ENCODE measurements around the gene BCL11B.

BCL11B gene

DNA sequence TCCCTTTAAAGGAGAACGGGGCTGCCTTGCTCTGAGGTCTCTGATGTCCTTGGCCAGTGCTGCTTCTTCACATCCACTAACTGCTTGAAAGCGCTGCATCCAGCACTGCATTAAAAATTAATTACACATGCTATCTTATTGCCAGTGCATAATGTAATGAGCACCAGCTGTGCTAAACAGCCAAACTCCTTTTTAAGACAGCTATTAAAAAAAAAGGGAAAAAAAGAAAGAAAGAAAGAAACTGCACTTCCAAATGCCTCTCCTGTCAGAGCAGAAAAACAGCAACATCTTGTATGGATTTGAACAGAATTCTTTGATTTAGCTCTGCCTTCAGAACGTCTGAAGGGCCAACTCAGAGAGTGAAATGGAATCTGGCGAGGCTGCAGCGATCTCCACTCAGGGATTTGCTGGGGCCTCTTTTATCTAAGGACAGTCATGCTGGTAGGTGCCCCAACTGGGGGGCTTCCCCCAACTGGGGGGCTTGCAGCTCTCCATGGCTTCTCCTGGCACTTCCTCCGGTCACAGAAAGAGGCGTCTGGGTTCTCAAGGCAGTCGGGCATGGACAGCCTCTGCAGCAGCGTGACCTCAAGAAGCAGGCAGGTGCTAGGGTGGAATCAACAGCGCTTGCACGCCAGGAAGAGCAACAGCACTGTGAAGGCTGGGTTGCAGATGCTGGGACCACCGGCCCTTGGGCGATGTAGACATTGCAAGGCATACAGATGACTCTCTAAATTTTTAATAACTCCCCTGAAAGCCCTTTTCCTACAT lies 46.4 kb downstream of the BCL11B start:
- no peak for DNase-seq (ENCODE audit: low read depth in 2 of 2)

DNA sequence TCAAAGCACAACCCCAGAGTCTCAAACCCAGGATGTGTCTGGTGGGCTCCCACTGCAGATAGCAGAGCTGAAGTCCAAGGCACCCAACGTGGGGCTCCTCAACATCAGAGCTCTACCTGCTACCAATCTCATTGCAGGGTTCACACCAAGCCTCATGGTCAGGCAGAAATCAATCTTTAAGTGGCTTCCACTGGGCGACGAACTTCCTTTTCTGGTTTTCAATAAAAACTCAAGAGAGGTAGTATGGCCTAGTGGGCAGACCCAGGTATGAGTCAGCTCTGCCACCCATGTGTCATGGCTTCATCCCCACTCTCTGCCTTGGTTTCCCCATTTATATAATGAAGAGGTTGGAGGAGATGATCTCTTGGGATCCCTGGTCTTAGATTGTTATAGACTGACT lies 47.0 kb downstream of the BCL11B start:
- DNase-seq (ENCODE audit: low read depth in 2 of 2): no peak

DNA sequence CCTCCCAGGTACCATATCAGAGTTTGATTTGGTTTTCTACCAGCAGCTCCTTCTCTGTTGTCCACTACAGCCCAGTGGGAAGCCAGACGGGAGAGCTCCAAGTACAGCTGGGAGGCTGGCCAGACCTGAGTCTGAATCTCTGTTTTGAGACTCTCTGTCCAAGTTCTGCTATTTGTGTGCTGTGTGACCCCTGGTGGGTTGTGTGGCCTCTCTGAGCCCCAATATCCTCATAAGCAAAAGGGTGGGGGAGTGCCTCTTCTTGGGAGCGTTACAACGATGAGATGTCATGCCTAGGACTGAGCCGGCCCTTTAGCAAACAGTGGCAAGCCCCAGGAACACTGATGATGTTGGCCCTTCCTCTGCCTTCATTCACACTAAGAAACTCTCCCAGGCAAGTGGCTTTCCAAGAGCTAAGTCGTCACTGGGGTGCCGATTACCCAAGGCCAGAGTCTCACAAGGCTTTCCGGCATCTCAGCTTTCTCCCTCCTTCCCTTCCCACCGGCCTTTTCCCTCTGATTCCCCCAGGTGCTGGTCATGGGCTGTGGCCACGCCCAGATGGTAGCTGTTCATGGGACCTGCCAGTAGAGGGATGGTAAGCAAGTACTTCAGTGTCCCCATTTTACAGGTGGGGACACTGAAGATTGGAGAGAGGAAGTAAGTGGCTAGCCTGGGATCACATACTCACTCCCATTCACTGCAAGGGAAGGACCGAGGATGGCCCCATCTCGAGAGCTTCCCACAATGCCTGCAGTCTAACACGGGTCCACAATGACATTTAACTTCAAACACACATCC lies 47.7 kb downstream of the BCL11B start:
- DNase-seq (ENCODE audit: low read depth in 2 of 2): no peak

DNA sequence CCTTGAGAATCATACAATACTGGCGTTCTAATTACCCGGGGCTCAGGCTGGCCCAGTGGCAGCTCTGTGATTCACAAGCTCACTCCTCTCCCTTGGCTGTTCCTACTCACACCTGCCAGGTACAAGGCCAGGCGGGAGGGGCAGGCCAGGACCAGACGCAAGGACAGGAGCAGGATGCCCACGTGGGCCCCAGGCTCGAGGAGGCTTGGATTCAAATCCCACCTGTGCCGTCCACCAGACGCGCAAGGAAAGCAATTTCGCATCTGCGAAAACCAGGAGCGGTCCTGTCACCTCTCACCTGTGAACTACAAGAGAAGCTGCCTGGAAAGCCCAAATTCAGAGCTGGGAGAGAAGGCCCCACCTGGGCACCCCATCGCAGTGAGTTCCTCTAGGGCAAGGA lies 50.6 kb downstream of the BCL11B start:
- no peak for DNase-seq (ENCODE audit: low read depth in 2 of 2)

DNA sequence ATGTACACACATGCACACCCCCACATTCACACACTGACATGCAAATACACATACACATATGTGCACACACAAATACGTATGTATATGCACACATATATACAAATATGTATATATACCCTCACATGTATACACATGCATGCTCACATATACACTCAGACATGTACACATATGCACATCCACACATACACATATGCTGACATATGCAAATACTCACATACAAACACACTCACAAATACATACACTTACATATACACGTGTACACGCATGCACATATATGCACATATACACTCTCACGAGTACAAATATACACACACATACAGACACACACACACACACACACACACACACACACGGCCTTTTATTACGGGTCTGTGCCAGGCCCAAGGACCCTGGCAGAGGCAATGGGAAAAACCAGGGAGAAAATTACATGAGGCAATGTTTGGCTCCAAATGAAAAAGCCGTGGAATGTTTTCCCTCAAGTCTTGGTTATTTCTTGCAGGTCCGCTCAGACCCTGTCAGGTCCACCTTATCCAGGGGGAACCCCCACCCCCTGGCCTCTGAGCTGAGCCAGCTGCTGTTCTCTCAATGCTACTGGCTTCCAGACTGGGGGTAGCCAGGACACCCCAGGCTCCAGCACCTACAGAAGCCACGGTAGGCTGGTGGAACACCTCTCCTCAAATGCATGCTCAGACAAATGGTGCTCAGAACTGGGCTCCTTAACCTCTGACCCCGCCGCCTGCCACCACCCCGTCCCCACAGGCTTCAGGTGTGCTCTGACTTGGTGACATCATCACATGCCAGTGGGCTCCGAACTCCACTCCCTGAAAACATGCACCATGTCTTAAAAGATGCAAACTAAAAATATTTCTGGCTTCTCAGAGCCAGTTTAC lies 54.7 kb downstream of the BCL11B start:
- no peak for DNase-seq (ENCODE audit: low read depth in 2 of 2)

DNA sequence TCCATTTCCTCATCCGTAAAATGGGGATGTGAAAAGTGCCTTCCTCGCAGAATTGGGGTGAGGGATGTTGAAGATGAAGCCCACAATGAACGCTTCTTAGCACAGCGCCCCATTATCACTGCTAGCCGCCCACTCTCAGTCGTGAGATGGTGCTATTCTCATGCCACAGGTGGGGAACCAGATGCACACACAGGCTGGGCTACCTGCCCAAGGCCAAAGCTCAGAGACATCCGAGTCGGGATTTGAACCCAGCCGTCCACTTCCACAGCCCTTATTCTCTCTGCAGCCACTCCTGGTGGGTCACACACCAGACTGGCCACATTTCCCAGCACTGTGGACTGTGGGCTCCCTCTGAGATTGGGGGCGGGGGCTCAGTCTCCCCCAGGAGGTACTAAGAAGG lies 55.8 kb downstream of the BCL11B start:
- DNase-seq (ENCODE audit: low read depth in 2 of 2): no peak

DNA sequence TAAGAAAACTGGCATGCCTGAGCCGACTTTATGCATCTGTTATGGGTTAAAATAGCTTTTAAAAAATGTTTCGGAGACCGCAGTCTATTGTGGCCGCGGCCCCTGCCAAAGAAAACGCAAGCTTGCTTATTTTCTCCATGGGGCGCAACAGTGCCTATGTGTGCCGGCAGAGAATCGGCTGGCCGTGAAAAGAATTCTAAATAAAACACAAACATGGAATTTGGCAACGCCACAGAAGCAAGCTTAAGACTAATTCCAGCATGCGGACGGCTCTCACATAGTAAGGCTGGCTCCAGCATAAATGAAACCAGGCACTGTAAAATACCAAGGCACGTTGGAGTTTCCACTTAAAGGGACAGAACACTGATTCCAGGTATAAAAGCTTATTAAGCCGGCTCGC lies 56.7 kb downstream of the BCL11B start:
- DNase-seq (ENCODE audit: low read depth in 2 of 2): no peak

DNA sequence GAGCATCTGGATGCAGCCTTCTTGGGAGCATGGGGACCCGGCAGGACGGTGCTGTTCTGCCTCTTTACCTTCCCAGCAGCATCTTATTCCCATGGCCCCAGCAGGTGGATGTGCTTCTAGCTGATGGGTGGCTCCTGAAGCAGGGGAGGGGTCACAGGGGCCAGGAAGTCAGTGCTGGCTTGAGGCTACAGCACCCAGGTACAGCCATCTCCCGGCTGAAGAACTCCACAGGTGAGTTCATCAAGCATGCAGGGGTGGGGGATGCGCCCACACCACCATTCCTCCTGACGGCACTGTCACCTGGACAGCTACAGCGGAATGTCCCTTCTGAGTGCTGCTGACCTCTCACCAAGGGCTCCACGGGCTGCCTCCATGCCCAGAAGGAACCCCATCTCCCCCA lies 57.3 kb downstream of the BCL11B start:
- DNase-seq (ENCODE audit: low read depth in 2 of 2): no peak

DNA sequence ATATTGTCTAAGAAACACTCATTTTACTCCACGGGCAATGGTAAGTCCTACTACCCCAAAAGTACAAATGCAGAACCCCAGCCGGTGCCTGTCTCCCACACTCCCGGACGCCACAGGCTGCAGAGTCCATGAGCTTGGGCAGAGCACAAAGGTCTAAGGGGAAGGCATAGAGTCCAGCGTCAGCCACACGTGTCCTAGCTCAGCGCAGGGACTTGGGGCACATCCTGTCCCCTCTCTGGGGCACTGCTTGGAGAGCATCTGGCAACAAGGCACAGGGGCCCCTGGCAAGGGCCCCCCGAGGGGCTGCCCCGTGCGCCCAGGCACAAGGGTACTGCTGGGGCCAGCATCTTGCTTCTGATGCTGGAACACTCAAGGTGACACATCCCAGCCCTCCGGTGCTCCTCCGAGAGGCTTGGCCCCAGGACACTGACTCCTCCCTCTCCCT lies 58.4 kb downstream of the BCL11B start:
- no peak for DNase-seq (ENCODE audit: low read depth in 2 of 2)

DNA sequence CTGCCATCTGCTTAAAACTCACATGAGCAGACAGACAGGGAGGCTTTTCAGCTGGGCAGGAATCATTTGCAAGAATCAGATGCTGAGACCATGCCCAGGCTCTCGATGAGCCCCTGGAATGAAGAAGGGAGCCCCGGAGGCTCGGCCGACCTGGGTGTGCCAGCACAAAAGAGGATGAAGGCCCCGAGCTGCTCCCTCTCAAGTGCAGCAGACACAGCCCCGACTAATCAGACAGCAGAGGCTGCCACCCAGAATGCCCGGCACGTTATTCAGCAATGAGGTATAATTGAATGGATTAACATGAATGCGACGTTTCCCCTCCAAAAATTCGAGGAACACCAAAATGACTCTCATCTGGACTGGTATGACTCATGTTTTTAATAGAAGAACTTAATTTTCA lies 58.9 kb downstream of the BCL11B start:
- DNase-seq (ENCODE audit: low read depth in 2 of 2): no peak

DNA sequence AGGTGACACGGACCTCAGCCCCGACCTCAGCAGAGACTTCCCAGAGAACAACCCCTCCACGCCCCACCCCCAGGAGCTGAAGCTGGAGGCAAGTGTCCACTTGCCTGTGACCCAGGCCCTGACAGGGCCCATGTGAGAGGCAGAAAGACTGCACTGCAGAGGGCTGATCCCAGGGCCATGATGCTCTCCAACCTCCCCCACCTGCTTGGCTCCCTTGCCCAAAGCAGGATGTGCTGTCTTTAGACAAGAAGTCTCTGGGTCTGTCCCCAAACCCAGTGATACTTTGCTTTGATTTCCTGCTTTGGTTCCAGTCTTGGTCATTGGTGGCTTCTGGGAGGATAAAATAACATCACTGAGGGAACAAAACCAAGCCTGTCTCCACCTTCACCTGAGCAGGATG lies 59.4 kb downstream of the BCL11B start:
- DNase-seq (ENCODE audit: low read depth in 2 of 2): no peak

DNA sequence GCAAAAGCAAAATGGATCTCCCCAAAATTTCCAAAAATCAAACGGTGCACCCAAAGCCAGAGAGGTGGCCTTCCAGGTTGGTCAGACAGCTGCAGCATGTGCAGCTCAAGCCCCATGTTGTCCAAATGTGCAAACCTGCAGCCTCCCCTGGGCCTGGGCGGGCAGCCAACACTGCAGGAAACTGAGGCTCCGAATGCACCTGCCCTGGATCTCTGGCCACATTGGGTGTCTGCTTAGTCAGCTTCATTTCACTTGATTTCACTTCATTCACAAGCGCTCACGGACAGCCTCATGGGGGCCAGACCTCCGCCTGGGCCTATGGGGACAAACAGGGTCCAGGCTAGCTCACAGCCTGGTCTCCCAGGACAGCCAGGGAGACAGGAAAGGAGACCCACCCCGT lies 59.8 kb downstream of the BCL11B start:
- no peak for DNase-seq (ENCODE audit: low read depth in 2 of 2)

DNA sequence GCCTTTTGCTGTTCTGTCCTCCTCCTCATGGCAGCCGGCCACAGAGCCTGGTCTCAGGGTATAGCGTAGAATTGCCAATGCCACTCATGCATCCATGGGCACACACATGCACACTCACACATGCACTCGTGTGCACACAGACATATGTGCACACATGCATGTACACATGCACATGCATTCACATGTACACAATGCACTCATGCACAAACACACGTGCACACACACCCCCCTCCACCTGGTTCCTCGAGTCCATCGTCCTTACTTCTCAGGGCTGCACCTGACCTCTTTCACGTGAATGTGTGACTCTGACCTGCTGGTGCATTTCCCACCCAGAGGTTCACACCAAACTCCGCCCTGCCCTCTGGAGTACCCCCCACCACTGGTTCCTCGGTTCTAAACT lies 60.6 kb downstream of the BCL11B start:
- DNase-seq (ENCODE audit: low read depth in 2 of 2): no peak

DNA sequence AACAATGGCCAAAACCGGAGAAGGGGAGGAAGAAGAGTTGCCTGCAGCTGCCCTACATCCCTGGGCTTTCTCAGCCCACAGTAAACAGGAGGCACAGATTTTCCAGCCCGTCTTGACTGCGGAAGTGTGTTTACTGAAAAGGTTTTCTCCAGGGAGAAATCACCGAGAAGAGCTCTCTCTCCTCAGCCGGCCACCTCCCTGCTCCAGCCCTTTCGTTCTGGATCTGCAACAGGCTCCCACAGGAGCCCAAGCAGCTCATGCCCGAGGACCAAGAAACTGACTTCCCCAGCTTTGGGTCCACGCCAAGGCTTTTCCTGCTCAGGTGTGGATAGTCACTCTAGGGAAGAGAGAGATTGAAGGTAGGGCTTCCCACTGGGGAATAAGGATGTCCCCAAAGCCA lies 61.7 kb downstream of the BCL11B start:
- DNase-seq (ENCODE audit: low read depth in 2 of 2): no peak

DNA sequence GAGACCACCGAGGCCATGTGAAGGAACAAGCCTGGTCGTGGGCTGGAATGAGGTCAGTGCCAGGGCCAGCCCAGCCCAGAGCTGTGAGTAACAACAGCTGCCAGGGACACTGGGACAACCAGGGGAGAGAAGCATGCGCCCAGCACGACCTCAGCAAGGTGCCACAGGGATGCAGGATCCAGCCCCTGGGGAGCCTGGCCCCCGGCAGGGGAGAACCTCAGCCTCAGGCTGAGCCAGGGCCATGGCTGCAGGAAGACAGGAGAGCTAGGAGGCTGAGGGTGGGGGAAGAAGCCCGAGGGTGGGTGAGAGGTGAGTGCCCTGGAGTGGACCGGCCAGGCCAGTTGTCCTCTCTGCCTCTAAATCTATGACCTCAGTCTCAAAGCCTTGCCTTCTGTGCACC lies 62.6 kb downstream of the BCL11B start:
- DNase-seq (ENCODE audit: low read depth in 2 of 2): no peak

DNA sequence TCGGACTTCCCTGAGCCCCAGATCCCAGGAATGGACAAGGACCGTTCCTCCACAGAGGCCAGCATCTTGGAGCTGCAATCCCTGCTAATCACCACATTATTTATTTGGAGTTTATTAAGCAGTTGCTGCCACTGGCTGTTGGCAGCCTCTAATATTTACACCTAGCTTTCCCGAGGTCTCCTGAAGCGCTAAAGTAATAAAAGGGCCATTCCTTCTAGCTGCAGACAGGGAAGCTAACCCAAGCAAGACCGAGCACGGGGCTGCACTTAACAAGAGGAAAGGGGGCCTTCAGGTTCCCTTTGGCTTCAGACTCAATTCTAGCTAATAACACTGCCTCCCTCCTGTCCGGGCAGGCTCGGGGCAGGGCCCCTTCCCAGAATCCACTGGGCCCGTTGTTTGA lies 63.7 kb downstream of the BCL11B start:
- DNase-seq (ENCODE audit: low read depth in 2 of 2): no peak

DNA sequence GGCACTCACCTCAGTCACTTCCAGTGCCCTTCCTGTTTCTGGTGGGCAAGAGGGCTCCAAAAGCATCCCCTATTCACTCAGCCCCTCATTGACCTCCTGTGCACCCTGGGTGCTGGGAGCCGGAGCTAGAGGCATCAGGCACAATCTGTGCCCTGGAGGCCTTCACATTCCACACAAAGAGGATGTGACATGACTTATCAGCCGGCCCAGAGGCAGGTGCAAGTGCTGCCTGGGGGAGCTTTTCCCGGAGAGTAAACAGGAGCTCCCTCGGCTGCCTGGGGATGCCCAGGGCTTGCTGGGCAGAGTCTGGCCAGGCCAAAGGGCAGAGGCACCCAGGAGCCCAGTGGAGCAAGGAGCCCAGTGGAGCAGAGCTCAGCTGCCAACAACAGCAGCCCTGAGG lies 64.5 kb downstream of the BCL11B start:
- DNase-seq (ENCODE audit: low read depth in 2 of 2): no peak

DNA sequence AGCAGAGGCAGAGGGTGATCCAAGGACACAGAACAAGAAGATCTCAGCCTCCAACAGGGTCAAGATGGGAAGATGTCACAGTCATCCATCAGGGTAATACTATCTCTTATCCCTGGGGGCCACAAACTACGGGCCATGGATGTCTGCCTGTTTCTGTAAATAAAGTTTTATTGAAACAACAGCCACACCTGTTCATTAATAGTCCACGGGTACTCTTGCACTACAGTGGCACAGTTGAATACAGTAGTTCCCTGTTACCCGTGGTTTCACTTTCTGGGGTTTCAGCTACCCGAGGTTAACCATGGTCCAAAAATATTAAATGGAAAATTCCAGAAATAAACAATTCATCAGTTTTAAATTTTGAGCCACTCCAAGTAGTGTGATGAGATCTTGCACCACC lies 65.9 kb downstream of the BCL11B start:
- no peak for DNase-seq (ENCODE audit: low read depth in 2 of 2)

DNA sequence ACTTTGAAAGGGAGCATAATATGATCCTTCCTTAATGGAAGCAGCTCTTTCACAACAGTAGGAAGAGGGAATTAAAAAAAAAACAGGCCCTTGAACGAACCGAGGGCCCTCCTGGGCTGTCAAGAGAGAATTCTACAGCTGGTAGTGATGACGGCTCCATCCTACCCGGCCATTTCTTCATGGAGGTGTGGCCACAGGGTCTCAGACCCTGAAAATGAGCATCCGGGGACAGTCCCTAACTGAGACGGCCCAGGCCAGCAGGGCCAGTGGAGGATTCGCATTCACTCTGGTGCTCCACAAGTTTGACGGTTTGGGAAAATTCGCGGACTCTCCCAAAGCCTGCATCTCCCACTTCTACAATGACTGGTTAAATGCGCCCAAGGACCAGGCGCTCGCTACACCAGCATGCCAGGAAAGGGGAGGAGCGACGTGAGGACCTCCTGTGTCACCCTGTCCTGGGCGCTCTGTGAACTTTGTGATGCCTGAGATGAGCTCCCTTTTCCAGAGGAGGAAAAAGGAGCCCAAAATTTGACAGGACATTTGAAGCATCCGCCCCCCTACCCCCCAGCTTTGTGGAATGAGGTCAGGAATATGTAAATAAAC lies 66.8 kb downstream of the BCL11B start:
- no peak for DNase-seq (ENCODE audit: low read depth in 2 of 2)

DNA sequence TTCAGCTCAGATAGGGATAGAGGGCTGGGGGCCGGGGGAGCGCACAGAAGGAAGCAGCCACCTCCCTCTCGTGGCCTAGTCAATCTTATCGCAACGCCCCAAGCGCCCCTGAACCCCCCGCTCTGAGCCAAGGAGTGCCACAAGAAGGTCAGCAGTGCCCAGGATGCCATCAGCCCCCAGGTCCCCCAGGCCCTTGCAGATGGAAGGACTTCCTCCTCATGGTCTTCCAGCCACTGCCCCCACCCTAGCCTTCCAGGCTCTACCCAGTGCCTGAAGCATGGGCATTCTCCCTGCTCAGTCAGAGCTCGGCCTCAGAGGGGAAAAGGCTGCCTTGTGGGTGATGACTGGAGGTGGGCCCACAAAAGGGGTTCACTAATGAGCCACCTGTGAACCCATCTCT lies 68.2 kb downstream of the BCL11B start:
- DNase-seq (ENCODE audit: low read depth in 2 of 2): no peak

DNA sequence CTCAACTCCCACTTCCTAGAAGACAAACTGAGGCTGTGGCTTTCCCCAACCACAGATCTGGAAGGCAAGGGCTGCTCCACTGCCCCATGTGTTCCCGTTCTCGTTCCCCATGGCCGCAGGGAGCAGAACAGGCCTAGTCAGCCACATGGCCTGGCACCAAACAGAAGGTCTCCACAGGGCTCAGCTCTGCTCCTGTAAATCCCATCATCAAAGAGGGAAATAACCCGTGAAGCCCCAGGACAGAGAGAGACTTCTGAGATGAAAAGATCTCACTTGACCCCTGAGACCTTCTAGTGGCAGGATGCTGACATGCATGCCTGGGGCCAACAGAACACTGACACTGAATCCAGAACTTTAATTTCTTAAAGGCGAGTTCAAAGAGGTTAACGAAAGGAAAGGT lies 68.9 kb downstream of the BCL11B start:
- DNase-seq (ENCODE audit: low read depth in 2 of 2): no peak

DNA sequence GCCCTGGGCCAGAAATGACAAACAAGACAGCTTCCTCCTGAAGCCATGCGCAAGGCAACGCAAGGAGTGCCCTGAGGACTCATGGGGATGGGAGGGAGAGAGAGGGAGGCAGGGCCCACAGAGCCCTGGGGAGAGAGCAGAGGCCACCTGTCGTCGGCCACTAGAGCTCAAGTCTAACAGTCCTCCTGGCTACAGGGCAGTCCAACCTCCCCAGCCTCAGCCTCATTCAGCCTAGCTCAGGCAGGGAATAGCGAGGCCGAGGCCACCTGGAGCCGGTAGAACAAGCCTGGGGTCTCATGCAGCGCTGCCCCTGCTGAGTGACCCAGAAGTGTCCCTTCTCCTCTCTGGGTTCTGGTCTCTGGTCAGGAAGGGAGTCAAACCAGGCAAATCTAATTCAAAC lies 69.5 kb downstream of the BCL11B start:
- DNase-seq (ENCODE audit: low read depth in 2 of 2): no peak

All from stimulated activated CD4-positive, alpha-beta T cell treated with anti-CD3 and anti-CD28 coated beads, Interleukin-4, amount 100 ng/mL, for 48 hours (primary cell).